Small intestine (tissue), 7 donors: Measurements from ENCODE around the gene ADAMTS20. TPM values are rescaled to one million over a fixed set of nuclear protein-coding genes. Genes with fewer than 3 reads are reported as not detected.

Experiments used
- DNase-seq, 2 donors: peaks; one replicate each; pipeline versions ENCODE4 v3.0.0 to v3.0.0-alpha.2; 2013
- FAIRE-seq: peaks from 2 replicates; lab custom pipeline; 2012; peaks lifted over from hg19 to GRCh38; lab: Jason Lieb, UNC
- H3K27ac ChIP-seq, 3 donors: one replicate each; pipeline ENCODE4 v1.5.1; 2013; ENCODE audit warnings: low read length in 2 of 3, mild to moderate bottlenecking in 2 of 3, control low read depth in 1 of 3, inconsistent platforms in 1 of 3, low read depth in 1 of 3, moderate library complexity in 1 of 3
- H3K27me3 ChIP-seq, 3 donors: one replicate each; pipeline ENCODE4 v1.6.1; 2013; ENCODE audit warnings: low read length in 3 of 3, inconsistent platforms in 1 of 3; ENCODE audit not compliant: control insufficient read depth in 3 of 3, insufficient read depth in 3 of 3
- H3K36me3 ChIP-seq, 3 donors: one replicate each; pipeline ENCODE4 v1.6.1; 2013; ENCODE audit warnings: low read length in 3 of 3, inconsistent platforms in 1 of 3, low read depth in 1 of 3, mild to moderate bottlenecking in 1 of 3, moderate library complexity in 1 of 3; ENCODE audit not compliant: control insufficient read depth in 3 of 3, insufficient read depth in 2 of 3
- H3K4me1 ChIP-seq, 3 donors: one replicate each; pipeline ENCODE4 v1.6.1; 2013; ENCODE audit warnings: low read length in 2 of 3, inconsistent platforms in 1 of 3, low read depth in 1 of 3, mild to moderate bottlenecking in 1 of 3, moderate library complexity in 1 of 3; ENCODE audit not compliant: control insufficient read depth in 3 of 3, insufficient read depth in 2 of 3
- H3K4me3 ChIP-seq, 3 donors: one replicate each; pipeline ENCODE4 v1.5.1; 2013; ENCODE audit warnings: low read length in 3 of 3, control low read depth in 1 of 3, inconsistent platforms in 1 of 3, low read depth in 1 of 3, mild to moderate bottlenecking in 1 of 3, moderate library complexity in 1 of 3
- H3K9me3 ChIP-seq, 2 donors: one replicate each; pipeline ENCODE4 v1.6.1; 2013; ENCODE audit warnings: low read depth in 1 of 2, low read length in 1 of 2; ENCODE audit not compliant: control insufficient read depth in 2 of 2, insufficient read depth in 1 of 2
- WGBS, 3 donors: extraction: QIAGEN DNeasy Blood & Tissue Kit; methylation state at CpG; one replicate each; pipeline ENCODE4 v1.1.7; 2013; 5-methylcytosine and 5-hydroxymethylcytosine counted together
- polyA plus RNA-seq, 4 donors: library from polyadenylated mRNA; stranded (reverse) in 3 of 4; unstranded in 1 of 4; fragments of 200-250 nt in 3 of 4; fragments of 120-200 nt in 1 of 4; gene quantifications; one replicate each; pipeline versions ENCODE4 v1.2.1 to v1.2.3, GENCODE V29; 2013
- donor health status: healthy with polysubstance abuse.
- donor health status: control.
- donor health status: control.
- donor health status: Bipolar disorder and iron deficiency.
- donor health status: healthy.

Gene ADAMTS20
- polyA plus RNA-seq, 4 donors = not detected

- Histone ChIP-seq H3K27ac (no peak overlapping the region), H3K36me3 (no peaks in the 10 kb centered on the region), H3K9me3 (no peaks in the 10 kb centered on the region), H3K4me1 (no peaks in the 10 kb centered on the region), H3K4me3 (no peak overlapping the region), H3K27me3 (no peaks in the 10 kb centered on the region)
- FAIRE-seq (no peak), DNase-seq (no peak)
- 38 to 58% (median 53%) methylated on average over 1 of the region's 1 CpG for WGBS, 3 donors
Measured at GRCh38 chr12:43407816-43408645, 144.0 kb downstream of the ADAMTS20 start.

GRCh38 chr12:43406801-43407200, 145.2 kb downstream of the ADAMTS20 start:
- WGBS, 3 donors = 85 to 95% (median 92%) methylated on average over 1 of the region's 1 CpG
- H3K36me3 ChIP-seq = no peaks in the 10 kb centered on the region
- no peak overlapping the region for H3K27ac ChIP-seq

GRCh38 chr12:43402436-43402835, 149.6 kb downstream of the ADAMTS20 start:
- DNase-seq (no peak), FAIRE-seq (no peak)
- no peaks in the 10 kb centered on the region for H3K9me3 ChIP-seq
- H3K27me3 ChIP-seq = no peaks in the 10 kb centered on the region
- H3K27ac ChIP-seq = no peak overlapping the region
- no peak overlapping the region for H3K4me3 ChIP-seq
- no peaks in the 10 kb centered on the region for H3K4me1 ChIP-seq
- H3K36me3 ChIP-seq = no peaks in the 10 kb centered on the region

More at GRCh38 chr12:43406801-43407200, 145.2 kb downstream of the ADAMTS20 start:
- no peak for FAIRE-seq
- no peak for DNase-seq
- Histone ChIP-seq H3K27me3 (no peaks in the 10 kb centered on the region), H3K4me1 (no peaks in the 10 kb centered on the region), H3K4me3 (no peak overlapping the region), H3K9me3 (no peaks in the 10 kb centered on the region)

- no peaks in the 10 kb centered on the region for H3K27me3 ChIP-seq
- H3K36me3 ChIP-seq = no peaks in the 10 kb centered on the region
- H3K27ac ChIP-seq = no peak overlapping the region
- DNase-seq (no peak), FAIRE-seq (no peak)
- H3K4me1 ChIP-seq = no peaks in the 10 kb centered on the region
- H3K4me3 ChIP-seq = no peak overlapping the region
- H3K9me3 ChIP-seq = no peaks in the 10 kb centered on the region
- 9 to 32% (median 10%) methylated on average over 1 of the region's 1 CpG for WGBS, 3 donors
Measured at GRCh38 chr12:43401096-43401495, 150.9 kb downstream of the ADAMTS20 start.

- Histone ChIP-seq H3K27ac (no peak overlapping the region), H3K36me3 (no peaks in the 10 kb centered on the region), H3K4me1 (no peaks in the 10 kb centered on the region), H3K4me3 (no peak overlapping the region), H3K27me3 (no peaks in the 10 kb centered on the region), H3K9me3 (no peaks in the 10 kb centered on the region)
- no peak for FAIRE-seq
- no peak for DNase-seq
- 75 to 86% (median 78%) methylated on average over 5 of the region's 5 CpGs for WGBS, 3 donors
Measured at GRCh38 chr12:43396671-43397070, 155.3 kb downstream of the ADAMTS20 start.

- H3K27ac ChIP-seq = no peak overlapping the region
- H3K4me3 ChIP-seq = no peak overlapping the region
- H3K36me3 ChIP-seq = no peaks in the 10 kb centered on the region
- whole genome bisulfite sequencing, 3 donors = 68 to 77% (median 75%) methylated on average over 2 of the region's 2 CpGs
- DNase-seq (no peak), FAIRE-seq (no peak)
- no peaks in the 10 kb centered on the region for H3K27me3 ChIP-seq
- peaks cover 0 to 4% of the 10 kb centered on the region in 2 donors for H3K9me3 ChIP-seq
- no peaks in the 10 kb centered on the region for H3K4me1 ChIP-seq
Measured at GRCh38 chr12:43392116-43392515, 159.9 kb downstream of the ADAMTS20 start.

- Histone ChIP-seq H3K27me3 (no peaks in the 10 kb centered on the region), H3K4me1 (no peaks in the 10 kb centered on the region), H3K4me3 (no peak overlapping the region), H3K36me3 (no peaks in the 10 kb centered on the region), H3K27ac (no peak overlapping the region), H3K9me3 (peaks cover 0 to 3% of the 10 kb centered on the region in 2 donors)
- WGBS, 3 donors = 57 to 76% (median 64%) methylated on average over 1 of the region's 1 CpG
- FAIRE-seq (no peak), DNase-seq (no peak)
Measured at GRCh38 chr12:43381879-43382278, 170.1 kb downstream of the ADAMTS20 start.

- Histone ChIP-seq H3K4me3 (no peak overlapping the region), H3K27ac (no peak overlapping the region), H3K9me3 (peaks cover 0 to 3% of the 10 kb centered on the region in 2 donors), H3K27me3 (no peaks in the 10 kb centered on the region), H3K4me1 (no peaks in the 10 kb centered on the region), H3K36me3 (no peaks in the 10 kb centered on the region)
- FAIRE-seq (no peak), DNase-seq (no peak)
Measured at GRCh38 chr12:43378448-43378847, 173.6 kb downstream of the ADAMTS20 start.

- Histone ChIP-seq H3K36me3 (no peaks in the 10 kb centered on the region), H3K9me3 (peaks cover 0 to 2% of the 10 kb centered on the region in 2 donors), H3K27ac (no peak overlapping the region), H3K4me1 (no peaks in the 10 kb centered on the region), H3K4me3 (no peak overlapping the region), H3K27me3 (no peaks in the 10 kb centered on the region)
- 68 to 75% (median 70%) methylated on average over 1 of the region's 1 CpG for WGBS, 3 donors
- FAIRE-seq (no peak), DNase-seq (no peak)
Measured at GRCh38 chr12:43370263-43370662, 181.7 kb downstream of the ADAMTS20 start.
